ENCODE results near the gene ARHGEF9. TPM values are rescaled to one million over a fixed set of nuclear protein-coding genes. Genes with fewer than 3 reads are reported as not detected.
A peak's percentile ranks its signal among the peaks of the same experiment; 100 is the strongest.
"Not testable (repeated sequence)": the region's sequence is repeated elsewhere in the genome, so short reads cannot be mapped to it uniquely, and the experiment has no call there.

The ARHGEF9 gene
- total RNA-seq, 4 donors from 2014 or later, result 16.2 to 34.9 (median 24.4) TPM

GRCh38 chrX:63810746-63811145 is 25.7 kb upstream of the ARHGEF9 start:
- no peak overlapping the region for H3K4me3 ChIP-seq
- H3K27ac ChIP-seq, result no peak overlapping the region
- intact Hi-C loops (cut with DNase I; ENCODE audit: low total_unique reads), result no loop called here
- H3K9me3 ChIP-seq, result no peaks in the 10 kb centered on the region
- H3K27me3 ChIP-seq, result no peaks in the 10 kb centered on the region
- TF ChIP-seq, protein P1, sequence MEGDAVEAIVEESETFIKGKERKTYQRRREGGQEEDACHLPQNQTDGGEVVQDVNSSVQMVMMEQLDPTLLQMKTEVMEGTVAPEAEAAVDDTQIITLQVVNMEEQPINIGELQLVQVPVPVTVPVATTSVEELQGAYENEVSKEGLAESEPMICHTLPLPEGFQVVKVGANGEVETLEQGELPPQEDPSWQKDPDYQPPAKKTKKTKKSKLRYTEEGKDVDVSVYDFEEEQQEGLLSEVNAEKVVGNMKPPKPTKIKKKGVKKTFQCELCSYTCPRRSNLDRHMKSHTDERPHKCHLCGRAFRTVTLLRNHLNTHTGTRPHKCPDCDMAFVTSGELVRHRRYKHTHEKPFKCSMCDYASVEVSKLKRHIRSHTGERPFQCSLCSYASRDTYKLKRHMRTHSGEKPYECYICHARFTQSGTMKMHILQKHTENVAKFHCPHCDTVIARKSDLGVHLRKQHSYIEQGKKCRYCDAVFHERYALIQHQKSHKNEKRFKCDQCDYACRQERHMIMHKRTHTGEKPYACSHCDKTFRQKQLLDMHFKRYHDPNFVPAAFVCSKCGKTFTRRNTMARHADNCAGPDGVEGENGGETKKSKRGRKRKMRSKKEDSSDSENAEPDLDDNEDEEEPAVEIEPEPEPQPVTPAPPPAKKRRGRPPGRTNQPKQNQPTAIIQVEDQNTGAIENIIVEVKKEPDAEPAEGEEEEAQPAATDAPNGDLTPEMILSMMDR (IDR thresholded peaks at IDR 0.05), result no peak
- no peak for TF ChIP-seq POLR2A (IDR thresholded peaks at IDR 0.05)
- no peak for DNase-seq
- no peaks in the 10 kb centered on the region for H3K4me1 ChIP-seq
- H3K36me3 ChIP-seq, result no peaks in the 10 kb centered on the region

DNA sequence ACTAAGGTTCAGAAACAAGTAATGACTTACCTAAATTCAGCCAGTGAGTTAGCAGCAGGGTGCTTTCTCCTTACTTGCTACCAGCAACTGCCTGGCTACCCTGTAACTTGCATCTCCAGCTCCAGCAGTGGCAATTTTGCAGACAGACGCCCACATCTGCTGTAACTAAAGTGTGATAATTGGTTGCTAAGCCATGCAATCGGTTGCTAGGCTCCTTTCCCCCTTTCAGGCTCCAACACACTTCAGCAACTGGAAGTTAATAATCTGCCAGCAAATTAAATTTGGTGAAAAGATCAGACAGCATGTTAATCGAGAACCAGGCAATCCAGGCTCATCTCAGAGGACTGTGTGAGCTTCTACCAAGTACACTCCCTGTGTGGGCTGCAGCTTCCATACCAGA is 24.2 kb upstream of the ARHGEF9 start:
- Histone ChIP-seq H3K4me1 (no peaks in the 10 kb centered on the region), H3K9me3 (no peaks in the 10 kb centered on the region), H3K27me3 (no peaks in the 10 kb centered on the region), H3K27ac (no peak overlapping the region), H3K36me3 (no peaks in the 10 kb centered on the region), H3K4me3 (no peak overlapping the region)
- no peak for DNase-seq
- TF ChIP-seq POLR2A (IDR thresholded peaks at IDR 0.05), result no peak
- TF ChIP-seq, protein P1 (IDR thresholded peaks at IDR 0.05), result no peak
- intact Hi-C loops (cut with DNase I; ENCODE audit: low total_unique reads), result no loop called here

GRCh38 chrX:63795406-63795805 is 10.4 kb upstream of the ARHGEF9 start:
- H3K9me3 ChIP-seq; H3K27ac ChIP-seq; H3K4me1 ChIP-seq; H3K4me3 ChIP-seq; H3K36me3 ChIP-seq; H3K27me3 ChIP-seq; DNase-seq; intact Hi-C loops (cut with DNase I; ENCODE audit: low total_unique reads): not testable (repeated sequence)

DNA sequence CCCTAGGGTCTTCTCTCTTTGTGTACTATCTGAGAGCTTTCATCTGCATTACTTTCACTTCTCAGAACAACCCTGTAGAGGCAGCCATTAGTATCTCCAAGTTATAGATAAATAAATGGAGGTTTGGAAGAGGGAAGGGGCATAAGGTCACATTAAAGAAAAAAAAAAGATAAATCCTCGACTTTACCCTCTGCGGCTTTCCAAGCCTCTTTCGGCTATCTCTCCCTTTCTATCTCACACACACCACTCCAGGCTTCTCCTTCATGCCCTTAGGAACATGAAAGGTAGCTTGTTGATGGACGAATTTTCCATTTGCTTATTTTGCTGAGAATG is 660 bp upstream of the ARHGEF9 start:
- Histone ChIP-seq H3K4me1 (no peaks in the 10 kb centered on the region), H3K27ac (no peak overlapping the region), H3K9me3 (no peaks in the 10 kb centered on the region), H3K27me3 (no peaks in the 10 kb centered on the region), H3K36me3 (no peaks in the 10 kb centered on the region), H3K4me3 (peak overlapping the region; percentile 30 to 33)
- no peak for DNase-seq
- intact Hi-C loops (cut with DNase I; ENCODE audit: low total_unique reads), result no loop called here
- TF ChIP-seq, protein P1 (IDR thresholded peaks at IDR 0.05), result no peak
- TF ChIP-seq POLR2A (IDR thresholded peaks at IDR 0.05), result no peak

DNA sequence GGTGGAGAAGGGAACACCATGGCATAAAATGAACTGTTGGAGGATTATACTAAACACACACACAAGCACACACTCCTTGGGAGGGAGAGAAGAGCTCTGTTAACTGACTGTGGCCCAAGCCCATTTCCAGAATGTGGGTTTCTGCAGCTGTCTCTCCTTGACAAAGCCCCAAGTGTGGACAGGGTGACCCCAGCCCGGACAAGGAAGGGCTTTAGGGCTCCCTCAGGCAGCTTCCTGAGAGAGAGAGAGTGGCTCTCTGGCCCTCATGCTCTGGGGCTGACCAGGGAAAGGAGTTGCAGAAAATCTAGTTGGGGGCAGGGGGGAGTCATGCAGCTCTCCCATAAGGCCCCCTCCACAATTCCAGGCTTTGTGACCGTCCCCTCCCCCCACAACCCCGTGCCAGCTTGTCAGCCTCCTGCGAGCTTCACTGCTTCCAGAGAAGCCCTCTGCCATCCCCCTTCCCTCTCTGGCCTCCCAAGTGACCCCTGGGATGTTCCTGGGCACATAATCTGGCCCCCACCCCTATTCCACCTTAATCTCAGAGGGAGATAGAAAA is 590 bp downstream of the ARHGEF9 start:
- Histone ChIP-seq H3K27me3 (no peaks in the 10 kb centered on the region), H3K4me3 (peak overlapping the region; percentile 30 to 33), H3K27ac (no peak overlapping the region), H3K36me3 (no peaks in the 10 kb centered on the region), H3K9me3 (no peaks in the 10 kb centered on the region), H3K4me1 (no peaks in the 10 kb centered on the region)
- intact Hi-C loops (cut with DNase I; ENCODE audit: low total_unique reads), result no loop called here
- TF ChIP-seq POLR2A (IDR thresholded peaks at IDR 0.05), result no peak
- TF ChIP-seq, protein P1 (IDR thresholded peaks at IDR 0.05), result no peak
- no peak for DNase-seq

GRCh38 chrX:63782515-63782914 is 2.5 kb downstream of the ARHGEF9 start:
- Histone ChIP-seq H3K36me3 (no peaks in the 10 kb centered on the region), H3K4me1 (no peaks in the 10 kb centered on the region), H3K9me3 (peaks cover 0 to 4% of the 10 kb centered on the region in 2 donors), H3K27ac (no peak overlapping the region), H3K27me3 (no peaks in the 10 kb centered on the region), H3K4me3 (no peak overlapping the region)
- TF ChIP-seq, protein P1 (IDR thresholded peaks at IDR 0.05), result no peak
- TF ChIP-seq POLR2A (IDR thresholded peaks at IDR 0.05), result no peak
- DNase-seq, result no peak
- intact Hi-C loops (cut with DNase I; ENCODE audit: low total_unique reads), result no loop called here

All from uterus (tissue), 4 donors.